ENCODE measurements around the gene TNIK. TPM values are rescaled to one million over a fixed set of nuclear protein-coding genes. Genes with fewer than 3 reads are reported as not detected.
"Not testable (repeated sequence)": the region's sequence is repeated elsewhere in the genome, so short reads cannot be mapped to it uniquely, and the experiment has no call there.

The TNIK gene
- total and polyA plus RNA-seq, 2 donors: 6.5 to 9.0 TPM

DNA sequence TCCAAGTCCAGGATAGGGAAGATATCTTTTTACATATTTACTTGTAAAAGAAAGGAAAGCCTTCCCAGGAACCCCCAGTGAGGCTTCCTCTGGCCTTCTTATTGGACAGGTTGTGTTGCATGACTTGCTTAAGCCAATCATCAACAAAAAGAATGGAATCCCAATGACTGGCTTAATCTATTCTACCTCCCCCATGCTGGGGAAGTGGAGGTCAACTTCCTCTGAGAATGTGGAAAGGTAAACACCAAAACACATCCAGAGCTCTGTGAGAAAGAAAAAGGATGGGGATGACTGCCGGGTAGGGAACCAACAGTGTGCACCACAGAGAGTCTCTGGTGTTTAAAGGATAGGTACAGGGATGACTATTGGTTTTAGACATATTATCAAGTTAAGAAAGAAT lies 25.1 kb downstream of the TNIK start:
- no peaks in the 10 kb centered on the region for H3K4me1 ChIP-seq (ENCODE audit: control insufficient read depth in 2 of 2, insufficient read depth in 2 of 2, low read length in 2 of 2)
- DNase-seq (ENCODE audit: low read depth in 6 of 9, low spot score in 9 of 9): no peak
- WGBS: 98% methylated on average over 1 of the region's 1 CpG

DNA sequence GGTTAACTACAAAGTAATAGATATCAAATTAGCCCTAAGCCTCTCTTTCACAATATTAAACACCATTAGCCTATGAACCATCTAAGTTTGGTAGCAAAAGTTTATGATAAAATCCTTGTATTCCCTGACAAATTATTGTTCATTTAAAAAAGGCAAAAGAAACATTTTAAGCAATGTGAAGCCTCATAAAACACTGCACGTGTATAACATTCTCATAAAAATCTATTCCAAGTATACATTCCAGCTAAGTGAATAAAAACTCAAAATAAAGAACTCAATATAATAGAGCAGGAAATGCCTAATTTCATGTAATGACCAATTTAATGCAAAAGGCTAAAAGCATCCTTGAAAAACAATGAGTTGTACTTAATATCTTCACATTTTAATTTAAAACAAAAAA lies 27.7 kb downstream of the TNIK start:
- H3K27me3 ChIP-seq (ENCODE audit: control insufficient read depth in 2 of 2, insufficient read depth in 1 of 2, low read length in 1 of 2): no peaks in the 10 kb centered on the region
- no peaks in the 10 kb centered on the region for H3K9me3 ChIP-seq (ENCODE audit: control insufficient read depth in 2 of 2, insufficient read depth in 1 of 2, low read length in 1 of 2)
- no peaks in the 10 kb centered on the region for H3K36me3 ChIP-seq (ENCODE audit: control insufficient read depth in 2 of 2, insufficient read depth in 2 of 2, low read length in 1 of 2)
- 93% methylated on average over 1 of the region's 1 CpG for WGBS
- no peak overlapping the region for H3K4me3 ChIP-seq (ENCODE audit: low read length in 2 of 2)
- H3K4me1 ChIP-seq (ENCODE audit: control insufficient read depth in 2 of 2, insufficient read depth in 2 of 2, low read length in 2 of 2): no peaks in the 10 kb centered on the region
- H3K27ac ChIP-seq (ENCODE audit: low read depth in 1 of 2, low read length in 1 of 2): no peak overlapping the region
- no peak for DNase-seq (ENCODE audit: low read depth in 6 of 9, low spot score in 9 of 9)

More for the DNA sequence above, 25.1 kb downstream of the TNIK start:
- Histone ChIP-seq H3K4me3 (ENCODE audit: low read length in 2 of 2) (no peak overlapping the region), H3K9me3 (ENCODE audit: control insufficient read depth in 2 of 2, insufficient read depth in 1 of 2, low read length in 1 of 2) (no peaks in the 10 kb centered on the region), H3K36me3 (ENCODE audit: control insufficient read depth in 2 of 2, insufficient read depth in 2 of 2, low read length in 1 of 2) (no peaks in the 10 kb centered on the region), H3K27ac (ENCODE audit: low read depth in 1 of 2, low read length in 1 of 2) (no peak overlapping the region), H3K27me3 (ENCODE audit: control insufficient read depth in 2 of 2, insufficient read depth in 1 of 2, low read length in 1 of 2) (no peaks in the 10 kb centered on the region)

DNA sequence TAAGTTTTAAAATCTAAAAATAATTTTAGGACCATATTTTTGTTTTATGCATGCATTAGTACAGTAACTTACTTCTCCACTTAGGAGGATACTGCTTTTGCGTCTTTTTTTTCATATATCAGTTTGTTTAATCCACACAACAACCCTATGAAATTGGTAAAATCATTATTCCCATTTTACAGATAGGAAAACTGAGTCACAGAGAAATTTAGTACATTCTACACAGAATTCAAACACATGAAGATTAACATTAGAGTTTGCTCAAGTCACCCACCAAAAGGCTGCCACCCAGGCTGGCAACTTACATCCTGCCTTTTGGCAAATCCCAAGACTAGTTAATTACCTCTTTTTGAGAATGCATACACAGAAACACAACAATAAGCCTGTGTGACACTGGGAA lies 28.7 kb downstream of the TNIK start:
- 100% methylated on average over 1 of the region's 1 CpG for WGBS
- DNase-seq (ENCODE audit: low read depth in 6 of 9, low spot score in 9 of 9): no peak

DNA sequence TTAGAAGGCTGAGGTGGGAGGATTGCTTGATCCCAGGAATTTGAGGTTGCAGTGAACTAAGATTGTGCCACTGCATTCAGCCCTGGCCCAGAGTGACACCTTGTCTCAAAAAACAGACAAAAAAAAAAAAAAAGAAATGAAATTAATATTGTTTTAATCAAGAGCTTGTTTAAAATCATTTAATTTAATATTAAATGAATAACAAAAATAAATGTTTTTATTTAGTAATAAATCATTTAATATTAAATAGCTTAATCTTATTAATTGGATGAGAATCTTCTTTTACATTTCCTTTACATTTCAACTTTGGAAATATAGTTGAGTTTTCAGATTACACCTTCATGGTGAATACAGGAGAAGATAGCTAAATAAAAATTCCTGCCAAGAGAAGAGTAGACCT lies 29.7 kb downstream of the TNIK start:
- Histone ChIP-seq H3K27ac (ENCODE audit: low read depth in 1 of 2, low read length in 1 of 2) (no peak overlapping the region), H3K36me3 (ENCODE audit: control insufficient read depth in 2 of 2, insufficient read depth in 2 of 2, low read length in 1 of 2) (no peaks in the 10 kb centered on the region), H3K9me3 (ENCODE audit: control insufficient read depth in 2 of 2, insufficient read depth in 1 of 2, low read length in 1 of 2) (no peaks in the 10 kb centered on the region), H3K4me1 (ENCODE audit: control insufficient read depth in 2 of 2, insufficient read depth in 2 of 2, low read length in 2 of 2) (no peaks in the 10 kb centered on the region), H3K27me3 (ENCODE audit: control insufficient read depth in 2 of 2, insufficient read depth in 1 of 2, low read length in 1 of 2) (no peaks in the 10 kb centered on the region), H3K4me3 (ENCODE audit: low read length in 2 of 2) (no peak overlapping the region)
- DNase-seq (ENCODE audit: low read depth in 6 of 9, low spot score in 9 of 9): no peak

More for the DNA sequence above, 28.7 kb downstream of the TNIK start:
- Histone ChIP-seq H3K36me3 (ENCODE audit: control insufficient read depth in 2 of 2, insufficient read depth in 2 of 2, low read length in 1 of 2) (no peaks in the 10 kb centered on the region), H3K9me3 (ENCODE audit: control insufficient read depth in 2 of 2, insufficient read depth in 1 of 2, low read length in 1 of 2) (no peaks in the 10 kb centered on the region), H3K27me3 (ENCODE audit: control insufficient read depth in 2 of 2, insufficient read depth in 1 of 2, low read length in 1 of 2) (no peaks in the 10 kb centered on the region), H3K4me3 (ENCODE audit: low read length in 2 of 2) (no peak overlapping the region), H3K27ac (ENCODE audit: low read depth in 1 of 2, low read length in 1 of 2) (no peak overlapping the region), H3K4me1 (ENCODE audit: control insufficient read depth in 2 of 2, insufficient read depth in 2 of 2, low read length in 2 of 2) (no peaks in the 10 kb centered on the region)

DNA sequence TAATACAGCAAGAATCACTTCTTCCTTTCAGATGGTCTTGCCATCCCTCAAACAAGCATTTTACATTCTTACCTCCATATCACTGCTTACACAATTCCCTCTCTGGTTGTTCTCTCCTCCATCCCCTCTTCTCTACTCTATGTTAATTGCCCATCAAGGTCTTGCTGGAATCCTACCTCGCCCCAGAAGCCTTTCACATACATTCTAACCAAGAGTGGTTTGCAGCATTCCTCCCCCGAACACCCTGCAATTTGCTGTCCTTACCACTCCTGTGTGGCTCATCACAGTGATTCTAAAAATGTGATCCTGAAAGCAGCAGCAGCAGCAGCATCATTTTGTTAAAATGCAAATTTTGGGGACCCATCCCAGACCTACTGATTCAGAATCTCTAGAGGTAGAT lies 30.6 kb downstream of the TNIK start:
- Histone ChIP-seq H3K27ac (ENCODE audit: low read depth in 1 of 2, low read length in 1 of 2) (no peak overlapping the region), H3K4me3 (ENCODE audit: low read length in 2 of 2) (no peak overlapping the region), H3K36me3 (ENCODE audit: control insufficient read depth in 2 of 2, insufficient read depth in 2 of 2, low read length in 1 of 2) (no peaks in the 10 kb centered on the region), H3K27me3 (ENCODE audit: control insufficient read depth in 2 of 2, insufficient read depth in 1 of 2, low read length in 1 of 2) (no peaks in the 10 kb centered on the region), H3K9me3 (ENCODE audit: control insufficient read depth in 2 of 2, insufficient read depth in 1 of 2, low read length in 1 of 2) (no peaks in the 10 kb centered on the region), H3K4me1 (ENCODE audit: control insufficient read depth in 2 of 2, insufficient read depth in 2 of 2, low read length in 2 of 2) (no peaks in the 10 kb centered on the region)
- WGBS: 96% methylated on average over 2 of the region's 2 CpGs
- DNase-seq (ENCODE audit: low read depth in 6 of 9, low spot score in 9 of 9): no peak

DNA sequence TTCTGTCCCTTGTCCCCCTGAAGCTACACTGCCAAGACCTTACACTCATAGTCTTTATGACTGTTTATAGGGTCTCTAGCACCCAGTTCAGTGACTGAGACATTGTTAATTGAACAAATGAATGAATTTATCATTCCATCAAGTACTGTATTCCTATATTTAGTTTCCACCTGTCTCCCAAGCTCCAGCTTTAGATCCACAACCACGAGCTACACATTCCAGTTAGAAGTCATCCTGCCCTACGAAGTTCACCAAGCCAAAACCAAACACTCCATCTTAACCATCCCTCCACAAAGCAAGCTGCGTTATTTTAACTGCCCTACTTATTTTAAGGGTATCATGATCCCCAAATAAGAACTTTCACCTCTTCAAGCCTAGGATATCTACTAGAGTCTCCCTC lies 31.3 kb downstream of the TNIK start:
- Histone ChIP-seq H3K4me3 (ENCODE audit: low read length in 2 of 2) (no peak overlapping the region), H3K27me3 (ENCODE audit: control insufficient read depth in 2 of 2, insufficient read depth in 1 of 2, low read length in 1 of 2) (no peaks in the 10 kb centered on the region), H3K4me1 (ENCODE audit: control insufficient read depth in 2 of 2, insufficient read depth in 2 of 2, low read length in 2 of 2) (no peaks in the 10 kb centered on the region), H3K27ac (ENCODE audit: low read depth in 1 of 2, low read length in 1 of 2) (no peak overlapping the region), H3K9me3 (ENCODE audit: control insufficient read depth in 2 of 2, insufficient read depth in 1 of 2, low read length in 1 of 2) (no peaks in the 10 kb centered on the region), H3K36me3 (ENCODE audit: control insufficient read depth in 2 of 2, insufficient read depth in 2 of 2, low read length in 1 of 2) (no peaks in the 10 kb centered on the region)
- DNase-seq (ENCODE audit: low read depth in 6 of 9, low spot score in 9 of 9): no peak
- WGBS: 98% methylated on average over 3 of the region's 3 CpGs

DNA sequence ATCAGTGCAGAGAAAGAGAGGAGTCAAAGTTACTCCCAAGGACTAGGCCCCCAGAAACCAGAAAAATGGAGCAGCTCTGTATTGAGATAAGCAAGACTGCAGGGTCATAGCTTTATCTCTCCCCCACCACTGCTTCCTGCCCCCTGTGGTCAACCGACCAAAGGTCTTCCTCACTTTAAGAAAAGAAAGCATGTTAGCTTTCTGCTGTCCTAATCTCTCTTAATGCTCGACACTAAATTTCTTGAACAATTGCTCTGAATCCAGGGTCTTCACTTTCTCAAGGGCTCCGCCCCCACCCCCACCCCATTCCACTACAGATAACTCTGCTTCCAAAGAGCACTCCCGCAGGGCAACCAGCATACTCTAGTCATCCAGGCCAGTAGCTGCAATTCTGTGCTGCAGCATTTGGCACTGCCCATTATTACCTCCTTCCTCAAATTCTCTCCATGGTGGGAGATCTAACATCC lies 31.9 kb downstream of the TNIK start:
- DNase-seq (ENCODE audit: low read depth in 6 of 9, low spot score in 9 of 9): no peak
- Histone ChIP-seq H3K4me1 (ENCODE audit: control insufficient read depth in 2 of 2, insufficient read depth in 2 of 2, low read length in 2 of 2) (no peaks in the 10 kb centered on the region), H3K27me3 (ENCODE audit: control insufficient read depth in 2 of 2, insufficient read depth in 1 of 2, low read length in 1 of 2) (no peaks in the 10 kb centered on the region), H3K27ac (ENCODE audit: low read depth in 1 of 2, low read length in 1 of 2) (no peak overlapping the region), H3K36me3 (ENCODE audit: control insufficient read depth in 2 of 2, insufficient read depth in 2 of 2, low read length in 1 of 2) (no peaks in the 10 kb centered on the region), H3K4me3 (ENCODE audit: low read length in 2 of 2) (no peak overlapping the region), H3K9me3 (ENCODE audit: control insufficient read depth in 2 of 2, insufficient read depth in 1 of 2, low read length in 1 of 2) (no peaks in the 10 kb centered on the region)
- 32% methylated on average over 4 of the region's 4 CpGs for whole genome bisulfite sequencing

DNA sequence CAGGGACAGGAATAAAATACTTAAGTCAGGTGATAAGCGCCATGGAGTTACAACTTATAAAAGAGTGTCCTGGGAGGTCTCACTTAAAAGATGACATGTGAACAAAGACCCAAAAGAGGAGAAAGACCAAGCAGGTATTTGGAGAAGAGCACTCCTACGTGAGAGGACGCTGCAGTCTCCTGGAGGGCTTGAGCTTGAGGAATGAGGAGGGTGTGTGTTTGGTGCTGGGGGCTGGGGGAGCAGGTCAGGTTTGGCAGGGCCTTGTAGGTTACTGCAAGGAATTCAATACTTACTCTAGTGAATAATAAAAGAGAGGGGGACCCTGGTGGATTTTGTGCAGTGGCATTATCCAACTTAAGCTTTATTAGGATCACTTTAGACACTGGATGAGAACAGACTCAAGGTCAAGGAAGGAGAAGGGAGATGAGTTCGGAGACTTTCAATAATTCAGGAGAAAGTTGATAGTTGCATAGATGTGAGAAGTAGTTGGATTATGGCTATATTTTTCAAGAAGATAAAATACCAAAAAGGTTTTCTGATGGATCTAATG lies 32.4 kb downstream of the TNIK start:
- no peaks in the 10 kb centered on the region for H3K4me1 ChIP-seq (ENCODE audit: control insufficient read depth in 2 of 2, insufficient read depth in 2 of 2, low read length in 2 of 2)
- H3K27me3 ChIP-seq (ENCODE audit: control insufficient read depth in 2 of 2, insufficient read depth in 1 of 2, low read length in 1 of 2): no peaks in the 10 kb centered on the region
- 98% methylated on average over 4 of the region's 4 CpGs for WGBS
- no peak overlapping the region for H3K27ac ChIP-seq (ENCODE audit: low read depth in 1 of 2, low read length in 1 of 2)
- no peaks in the 10 kb centered on the region for H3K36me3 ChIP-seq (ENCODE audit: control insufficient read depth in 2 of 2, insufficient read depth in 2 of 2, low read length in 1 of 2)
- H3K4me3 ChIP-seq (ENCODE audit: low read length in 2 of 2): no peak overlapping the region
- H3K9me3 ChIP-seq (ENCODE audit: control insufficient read depth in 2 of 2, insufficient read depth in 1 of 2, low read length in 1 of 2): no peaks in the 10 kb centered on the region
- no peak for DNase-seq (ENCODE audit: low read depth in 6 of 9, low spot score in 9 of 9)

DNA sequence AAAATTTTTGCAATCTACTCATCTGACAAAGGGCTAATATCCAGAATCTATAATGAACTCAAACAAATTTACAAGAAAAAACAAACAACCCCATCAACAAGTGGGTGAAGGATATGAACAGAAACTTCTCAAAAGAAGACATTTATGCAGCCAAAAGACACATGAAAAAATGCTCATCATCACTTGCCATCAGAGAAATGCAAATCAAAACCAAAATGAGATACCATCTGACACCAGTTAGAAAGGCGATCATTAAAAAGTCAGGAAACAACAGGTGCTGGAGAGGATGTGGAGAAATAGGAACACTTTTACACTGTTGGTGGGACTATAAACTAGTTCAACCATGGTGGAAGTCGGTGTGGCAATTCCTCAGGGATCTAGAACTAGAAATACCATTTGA lies 36.1 kb downstream of the TNIK start:
- not testable (repeated sequence) for H3K27ac ChIP-seq (ENCODE audit: low read depth in 1 of 2, low read length in 1 of 2); DNase-seq (ENCODE audit: low read depth in 6 of 9, low spot score in 9 of 9); H3K4me3 ChIP-seq (ENCODE audit: low read length in 2 of 2); H3K36me3 ChIP-seq (ENCODE audit: control insufficient read depth in 2 of 2, insufficient read depth in 2 of 2, low read length in 1 of 2); H3K4me1 ChIP-seq (ENCODE audit: control insufficient read depth in 2 of 2, insufficient read depth in 2 of 2, low read length in 2 of 2); H3K9me3 ChIP-seq (ENCODE audit: control insufficient read depth in 2 of 2, insufficient read depth in 1 of 2, low read length in 1 of 2); H3K27me3 ChIP-seq (ENCODE audit: control insufficient read depth in 2 of 2, insufficient read depth in 1 of 2, low read length in 1 of 2)
- 92% methylated on average over 2 of the region's 2 CpGs for WGBS

DNA sequence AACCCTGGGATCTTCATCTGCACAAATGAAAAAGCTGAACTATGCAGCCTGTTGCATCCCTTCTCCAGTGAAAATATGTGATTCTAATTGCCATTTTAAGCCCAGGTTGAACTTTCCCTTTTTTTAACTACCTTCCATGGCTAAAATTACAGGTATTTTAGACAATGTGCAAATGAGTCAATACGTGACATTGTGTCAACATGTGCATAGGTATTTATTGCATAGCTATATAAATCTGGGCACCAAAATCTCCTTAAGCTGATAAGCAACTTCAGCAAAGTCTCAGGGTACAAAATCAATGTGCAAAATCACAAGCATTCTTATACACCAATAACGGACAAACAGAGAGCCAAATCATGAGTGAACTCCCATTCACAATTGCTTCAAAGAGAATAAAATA lies 37.4 kb downstream of the TNIK start:
- H3K36me3 ChIP-seq (ENCODE audit: control insufficient read depth in 2 of 2, insufficient read depth in 2 of 2, low read length in 1 of 2); H3K27ac ChIP-seq (ENCODE audit: low read depth in 1 of 2, low read length in 1 of 2); H3K4me3 ChIP-seq (ENCODE audit: low read length in 2 of 2); DNase-seq (ENCODE audit: low read depth in 6 of 9, low spot score in 9 of 9); H3K27me3 ChIP-seq (ENCODE audit: control insufficient read depth in 2 of 2, insufficient read depth in 1 of 2, low read length in 1 of 2); H3K4me1 ChIP-seq (ENCODE audit: control insufficient read depth in 2 of 2, insufficient read depth in 2 of 2, low read length in 2 of 2); H3K9me3 ChIP-seq (ENCODE audit: control insufficient read depth in 2 of 2, insufficient read depth in 1 of 2, low read length in 1 of 2): not testable (repeated sequence)
- 46% methylated on average over 2 of the region's 2 CpGs for WGBS
